Measurements from ENCODE around the gene TSNAX. TPM values are rescaled to one million over a fixed set of nuclear protein-coding genes. Genes with fewer than 3 reads are reported as not detected.
"Not testable (repeated sequence)": the region's sequence is repeated elsewhere in the genome, so short reads cannot be mapped to it uniquely, and the experiment has no call there.

Gene TSNAX
- total RNA-seq, 1 donor from 2014 or later, result 27.7 TPM

DNA sequence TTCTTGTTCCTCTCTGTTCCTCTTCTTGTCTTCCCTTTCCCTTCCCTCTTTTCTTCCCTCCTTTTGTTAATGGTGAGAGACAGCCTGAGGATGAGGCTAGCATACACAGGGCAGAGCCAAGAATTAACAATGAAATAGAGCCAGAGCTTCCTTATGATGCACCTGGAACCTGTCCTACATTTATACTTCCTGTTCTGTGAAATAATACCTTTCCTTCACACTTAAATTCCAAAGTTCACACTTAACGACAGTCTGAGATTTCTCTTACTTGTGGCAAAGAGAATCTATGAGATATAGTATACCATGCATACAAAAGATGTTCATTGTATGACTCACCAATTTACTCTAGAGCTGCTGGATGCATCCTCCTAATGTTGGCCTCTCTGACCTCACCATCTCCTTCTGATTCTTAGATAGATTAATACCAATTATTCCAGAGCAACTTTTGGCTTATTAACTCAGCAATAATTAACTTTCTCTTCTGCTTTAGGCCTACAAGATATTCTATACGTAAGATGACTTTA, 30.8 kb upstream of the TSNAX start:
- Histone ChIP-seq H3K27ac (ENCODE audit: low read depth, low read length) (no peak overlapping the region), H3K9me3 (ENCODE audit: control insufficient read depth in 3 of 3, low read length in 3 of 3) (peaks cover 0 to 10% (median 4%) of the 10 kb centered on the region in 3 donors), H3K9ac (ENCODE audit: low read depth in 1 of 3, low read length in 3 of 3) (no peak overlapping the region), H3K36me3 (ENCODE audit: control insufficient read depth in 3 of 3, insufficient read depth in 3 of 3, low read length in 3 of 3) (no peaks in the 10 kb centered on the region), H3K4me1 (ENCODE audit: control insufficient read depth in 3 of 3, insufficient read depth in 3 of 3, low read length in 3 of 3) (peaks cover 2 to 13% (median 2%) of the 10 kb centered on the region in 3 donors), H3K27me3 (ENCODE audit: control insufficient read depth in 3 of 3, insufficient read depth in 3 of 3, low read length in 3 of 3) (no peaks in the 10 kb centered on the region), H3K4me3 (ENCODE audit: low read length in 3 of 3) (no peak overlapping the region)

GRCh38 chr1:231499148-231499763, 29.2 kb upstream of the TSNAX start:
- Histone ChIP-seq H3K36me3 (ENCODE audit: control insufficient read depth in 3 of 3, insufficient read depth in 3 of 3, low read length in 3 of 3) (no peaks in the 10 kb centered on the region), H3K4me3 (ENCODE audit: low read length in 3 of 3) (no peak overlapping the region), H3K4me1 (ENCODE audit: control insufficient read depth in 3 of 3, insufficient read depth in 3 of 3, low read length in 3 of 3) (peaks cover 2 to 13% (median 2%) of the 10 kb centered on the region in 3 donors), H3K27ac (ENCODE audit: low read depth, low read length) (no peak overlapping the region), H3K27me3 (ENCODE audit: control insufficient read depth in 3 of 3, insufficient read depth in 3 of 3, low read length in 3 of 3) (no peaks in the 10 kb centered on the region), H3K9me3 (ENCODE audit: control insufficient read depth in 3 of 3, low read length in 3 of 3) (peaks cover 0 to 10% (median 4%) of the 10 kb centered on the region in 3 donors), H3K9ac (ENCODE audit: low read depth in 1 of 3, low read length in 3 of 3) (no peak overlapping the region)

DNA sequence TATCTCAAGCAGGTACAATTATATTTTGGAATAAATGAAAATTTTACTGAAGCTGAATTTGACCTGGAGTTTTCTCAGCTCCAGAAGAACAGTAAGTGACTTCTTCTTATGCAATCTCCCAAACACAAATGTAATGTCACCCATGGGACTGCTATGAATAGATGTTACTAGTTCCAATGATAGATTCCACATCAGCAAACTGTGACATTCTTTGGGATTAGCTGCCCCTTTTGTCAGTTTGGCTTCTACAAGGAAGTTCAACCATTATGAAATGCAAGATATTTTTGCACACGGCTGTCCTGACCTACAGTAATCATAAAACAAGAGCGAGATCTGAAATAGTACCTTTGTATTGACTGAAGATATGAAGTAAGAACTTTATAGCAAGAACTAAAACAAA, 27.8 kb upstream of the TSNAX start:
- Histone ChIP-seq H3K27me3 (ENCODE audit: control insufficient read depth in 3 of 3, insufficient read depth in 3 of 3, low read length in 3 of 3) (no peaks in the 10 kb centered on the region), H3K4me3 (ENCODE audit: low read length in 3 of 3) (no peak overlapping the region), H3K4me1 (ENCODE audit: control insufficient read depth in 3 of 3, insufficient read depth in 3 of 3, low read length in 3 of 3) (peaks cover 2 to 13% (median 2%) of the 10 kb centered on the region in 3 donors), H3K36me3 (ENCODE audit: control insufficient read depth in 3 of 3, insufficient read depth in 3 of 3, low read length in 3 of 3) (no peaks in the 10 kb centered on the region), H3K9me3 (ENCODE audit: control insufficient read depth in 3 of 3, low read length in 3 of 3) (peaks cover 0 to 10% (median 4%) of the 10 kb centered on the region in 3 donors), H3K27ac (ENCODE audit: low read depth, low read length) (peak overlapping the region; percentile 91), H3K9ac (ENCODE audit: low read depth in 1 of 3, low read length in 3 of 3) (no peak overlapping the region)

DNA sequence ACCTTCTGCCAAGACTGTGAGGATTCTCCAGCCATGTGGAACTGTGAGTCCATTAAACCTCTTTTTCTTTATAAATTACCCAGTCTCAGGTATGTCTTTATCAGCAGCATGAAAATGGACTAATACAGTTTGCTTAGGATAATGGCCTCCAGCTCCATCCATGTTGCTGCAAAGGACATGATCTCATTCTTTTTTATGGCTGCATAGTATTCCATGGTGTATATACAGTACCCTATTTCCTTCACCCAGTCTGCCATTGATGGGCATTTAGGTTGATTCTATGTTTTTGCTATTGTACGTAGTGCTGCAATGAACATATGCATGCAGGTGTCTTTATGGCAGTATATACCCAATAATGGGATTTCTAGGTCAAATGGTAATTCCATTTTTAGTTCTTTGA, 25.3 kb upstream of the TSNAX start:
- not testable (repeated sequence) for H3K27ac ChIP-seq (ENCODE audit: low read depth, low read length); H3K9ac ChIP-seq (ENCODE audit: low read depth in 1 of 3, low read length in 3 of 3); H3K4me3 ChIP-seq (ENCODE audit: low read length in 3 of 3); H3K9me3 ChIP-seq (ENCODE audit: control insufficient read depth in 3 of 3, low read length in 3 of 3); H3K27me3 ChIP-seq (ENCODE audit: control insufficient read depth in 3 of 3, insufficient read depth in 3 of 3, low read length in 3 of 3); H3K36me3 ChIP-seq (ENCODE audit: control insufficient read depth in 3 of 3, insufficient read depth in 3 of 3, low read length in 3 of 3)
- H3K4me1 ChIP-seq (ENCODE audit: control insufficient read depth in 3 of 3, insufficient read depth in 3 of 3, low read length in 3 of 3), result peaks cover 2 to 23% (median 10%) of the 10 kb centered on the region in 3 donors

GRCh38 chr1:231507476-231508355, 20.8 kb upstream of the TSNAX start:
- peak overlapping the region; percentile 72 for H3K27ac ChIP-seq (ENCODE audit: low read depth, low read length)

DNA sequence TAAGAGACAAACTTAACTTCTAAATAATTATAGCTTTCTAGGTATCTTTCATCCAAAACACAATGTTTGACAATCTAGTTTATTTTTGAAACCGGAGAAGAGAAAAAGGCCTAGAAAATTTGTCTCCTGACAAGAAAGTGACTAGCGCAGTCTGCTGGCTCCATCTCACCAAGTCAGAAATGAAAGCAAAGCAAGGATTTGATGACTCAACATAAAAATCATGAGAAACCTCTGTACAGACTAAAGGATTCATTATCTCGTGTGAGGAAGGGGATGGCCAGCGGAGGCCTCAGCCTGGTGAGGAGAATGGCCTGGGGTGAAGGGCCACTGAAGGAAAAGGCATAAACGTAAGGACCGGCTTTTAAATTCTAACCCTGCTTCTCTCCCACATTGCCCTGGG, 20.0 kb upstream of the TSNAX start:
- Histone ChIP-seq H3K4me1 (ENCODE audit: control insufficient read depth in 3 of 3, insufficient read depth in 3 of 3, low read length in 3 of 3) (peaks cover 0 to 16% (median 8%) of the 10 kb centered on the region in 3 donors), H3K27ac (ENCODE audit: low read depth, low read length) (peak overlapping the region; percentile 72), H3K9me3 (ENCODE audit: control insufficient read depth in 3 of 3, low read length in 3 of 3) (no peaks in the 10 kb centered on the region), H3K4me3 (ENCODE audit: low read length in 3 of 3) (no peak overlapping the region), H3K36me3 (ENCODE audit: control insufficient read depth in 3 of 3, insufficient read depth in 3 of 3, low read length in 3 of 3) (no peaks in the 10 kb centered on the region), H3K9ac (ENCODE audit: low read depth in 1 of 3, low read length in 3 of 3) (no peak overlapping the region), H3K27me3 (ENCODE audit: control insufficient read depth in 3 of 3, insufficient read depth in 3 of 3, low read length in 3 of 3) (no peaks in the 10 kb centered on the region)

More at GRCh38 chr1:231507476-231508355, 20.8 kb upstream of the TSNAX start:
- Histone ChIP-seq H3K27me3 (ENCODE audit: control insufficient read depth in 3 of 3, insufficient read depth in 3 of 3, low read length in 3 of 3) (no peaks in the 10 kb centered on the region), H3K36me3 (ENCODE audit: control insufficient read depth in 3 of 3, insufficient read depth in 3 of 3, low read length in 3 of 3) (no peaks in the 10 kb centered on the region), H3K9me3 (ENCODE audit: control insufficient read depth in 3 of 3, low read length in 3 of 3) (no peaks in the 10 kb centered on the region), H3K4me3 (ENCODE audit: low read length in 3 of 3) (no peak overlapping the region), H3K9ac (ENCODE audit: low read depth in 1 of 3, low read length in 3 of 3) (peak overlapping the region in 1 of 3 donors; percentile 26), H3K4me1 (ENCODE audit: control insufficient read depth in 3 of 3, insufficient read depth in 3 of 3, low read length in 3 of 3) (peaks cover 0 to 16% (median 8%) of the 10 kb centered on the region in 3 donors)

DNA sequence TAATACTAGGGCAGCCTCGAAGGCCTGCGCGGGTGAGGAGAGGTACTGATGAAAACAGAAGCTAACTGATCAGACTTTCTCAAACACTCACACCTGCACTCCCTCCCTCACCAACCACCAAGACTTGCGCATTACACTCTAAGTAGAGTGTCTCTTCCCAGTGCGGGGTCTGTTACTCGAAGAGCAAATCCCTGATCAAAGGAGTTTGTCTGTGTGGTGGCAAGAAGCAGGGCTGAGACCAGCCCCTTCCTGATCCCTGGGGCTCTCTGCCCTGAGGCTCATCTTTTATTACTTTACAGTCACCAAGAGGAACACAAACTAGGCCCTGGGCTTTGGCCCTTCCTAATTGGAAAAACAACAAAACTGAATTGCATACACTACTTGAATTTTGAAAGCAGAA, 19.5 kb upstream of the TSNAX start:
- H3K36me3 ChIP-seq (ENCODE audit: control insufficient read depth in 3 of 3, insufficient read depth in 3 of 3, low read length in 3 of 3), result no peaks in the 10 kb centered on the region
- H3K9me3 ChIP-seq (ENCODE audit: control insufficient read depth in 3 of 3, low read length in 3 of 3), result no peaks in the 10 kb centered on the region
- peaks cover 0 to 16% (median 8%) of the 10 kb centered on the region in 3 donors for H3K4me1 ChIP-seq (ENCODE audit: control insufficient read depth in 3 of 3, insufficient read depth in 3 of 3, low read length in 3 of 3)
- no peak overlapping the region for H3K4me3 ChIP-seq (ENCODE audit: low read length in 3 of 3)
- peak overlapping the region; percentile 72 for H3K27ac ChIP-seq (ENCODE audit: low read depth, low read length)
- H3K9ac ChIP-seq (ENCODE audit: low read depth in 1 of 3, low read length in 3 of 3), result no peak overlapping the region
- H3K27me3 ChIP-seq (ENCODE audit: control insufficient read depth in 3 of 3, insufficient read depth in 3 of 3, low read length in 3 of 3), result no peaks in the 10 kb centered on the region

GRCh38 chr1:231512147-231512698, 16.2 kb upstream of the TSNAX start:
- no peaks in the 10 kb centered on the region for H3K27me3 ChIP-seq (ENCODE audit: control insufficient read depth in 3 of 3, insufficient read depth in 3 of 3, low read length in 3 of 3)
- H3K27ac ChIP-seq (ENCODE audit: low read depth, low read length), result no peak overlapping the region
- H3K9me3 ChIP-seq (ENCODE audit: control insufficient read depth in 3 of 3, low read length in 3 of 3), result no peaks in the 10 kb centered on the region
- H3K4me3 ChIP-seq (ENCODE audit: low read length in 3 of 3), result no peak overlapping the region
- no peaks in the 10 kb centered on the region for H3K36me3 ChIP-seq (ENCODE audit: control insufficient read depth in 3 of 3, insufficient read depth in 3 of 3, low read length in 3 of 3)
- no peak overlapping the region for H3K9ac ChIP-seq (ENCODE audit: low read depth in 1 of 3, low read length in 3 of 3)
- H3K4me1 ChIP-seq (ENCODE audit: control insufficient read depth in 3 of 3, insufficient read depth in 3 of 3, low read length in 3 of 3), result peaks cover 0 to 13% (median 0%) of the 10 kb centered on the region in 3 donors

- no peaks in the 10 kb centered on the region for H3K27me3 ChIP-seq (ENCODE audit: control insufficient read depth in 3 of 3, insufficient read depth in 3 of 3, low read length in 3 of 3)
- no peaks in the 10 kb centered on the region for H3K4me1 ChIP-seq (ENCODE audit: control insufficient read depth in 3 of 3, insufficient read depth in 3 of 3, low read length in 3 of 3)
Observed at GRCh38 chr1:231515748-231516147, 12.7 kb upstream of the TSNAX start.

More at GRCh38 chr1:231515748-231516147, 12.7 kb upstream of the TSNAX start:
- Histone ChIP-seq H3K4me3 (ENCODE audit: low read length in 3 of 3) (no peak overlapping the region), H3K9ac (ENCODE audit: low read depth in 1 of 3, low read length in 3 of 3) (no peak overlapping the region), H3K27ac (ENCODE audit: low read depth, low read length) (no peak overlapping the region), H3K9me3 (ENCODE audit: control insufficient read depth in 3 of 3, low read length in 3 of 3) (no peaks in the 10 kb centered on the region), H3K36me3 (ENCODE audit: control insufficient read depth in 3 of 3, insufficient read depth in 3 of 3, low read length in 3 of 3) (no peaks in the 10 kb centered on the region)

Data from skeletal muscle tissue (tissue), 4 donors.